Natural killer cell (primary cell): Measurements from ENCODE around the gene BICC1. TPM values are rescaled to one million over a fixed set of nuclear protein-coding genes. Genes with fewer than 3 reads are reported as not detected.

Source experiments
- ATAC-seq, 3 donors: fragments of 150-1000 bp in 2 of 3; fragments of 200-7000 bp in 1 of 3; cut with Tn5 transposase; 1 replicate in 1 of 3; 2 replicates in 2 of 3; pipeline ENCODE4 v1.10.0; 2021; ENCODE audit warnings: mild to moderate bottlenecking in 2 of 3, moderate library complexity in 2 of 3
- DNase-seq, 2 donors: peaks; one replicate each; pipeline versions ENCODE4 v3.0.0 to v3.0.0-alpha.2; 2013 to 2021; ENCODE audit warnings: mixed read lengths in 1 of 2
- H3K27ac ChIP-seq: one replicate; pipeline ENCODE4 v1.5.1; 2013; ENCODE audit warnings: mild to moderate bottlenecking, low read length
- H3K27me3 ChIP-seq: one replicate; pipeline ENCODE4 v1.6.1; 2013; ENCODE audit warnings: low read length; ENCODE audit not compliant: control insufficient read depth, insufficient read depth
- H3K36me3 ChIP-seq: one replicate; pipeline ENCODE4 v1.6.1; 2013; ENCODE audit warnings: low read length; ENCODE audit not compliant: control insufficient read depth, insufficient read depth
- H3K4me1 ChIP-seq: one replicate; pipeline ENCODE4 v1.6.1; 2013; ENCODE audit warnings: low read length; ENCODE audit not compliant: control insufficient read depth, insufficient read depth
- H3K4me3 ChIP-seq: one replicate; pipeline ENCODE4 v1.5.1; 2013; ENCODE audit warnings: low read length
- H3K9me3 ChIP-seq: one replicate; pipeline ENCODE4 v1.6.1; 2013; ENCODE audit warnings: low read length; ENCODE audit not compliant: control insufficient read depth, insufficient read depth
- H3K27ac Mint-ChIP-seq, 2 donors: one replicate each; pipeline ENCODE4 v1.8.0; 2022; ENCODE audit warnings: mild to moderate bottlenecking in 2 of 2, mixed read lengths in 2 of 2, moderate library complexity in 1 of 2
- H3K27me3 Mint-ChIP-seq, 2 donors: one replicate each; pipeline ENCODE4 v1.8.0; 2022; ENCODE audit warnings: low read depth in 2 of 2, mixed read lengths in 2 of 2
- H3K36me3 Mint-ChIP-seq: one replicate; pipeline ENCODE4 v1.8.0; 2022; ENCODE audit warnings: mixed read lengths
- H3K4me1 Mint-ChIP-seq, 2 donors: one replicate each; pipeline ENCODE4 v1.8.0; 2022; ENCODE audit warnings: mixed read lengths in 2 of 2
- H3K4me3 Mint-ChIP-seq: one replicate; pipeline ENCODE4 v1.8.0; 2022; ENCODE audit warnings: mild to moderate bottlenecking, moderate library complexity, mixed read lengths
- H3K9me3 Mint-ChIP-seq, 2 donors: one replicate each; pipeline ENCODE4 v1.8.0; 2022; ENCODE audit warnings: mixed read lengths in 2 of 2
- WGBS: methylation state at CpG from one replicate; pipeline ENCODE4 v1.1.7; 2013; ENCODE audit warnings: missing lambda C conversion rate; ENCODE audit not compliant: insufficient coverage; 5-methylcytosine and 5-hydroxymethylcytosine counted together
- intact Hi-C: fragments of 100-400 bp; cut with micrococcal nuclease; formaldehyde crosslinking; loops from one replicate; pipeline ENCODE4 v1.14.2; 2022
- total RNA-seq, 4 donors: library from RNA; stranded (reverse); fragments of 120-200 nt in 1 of 4; gene quantifications; one replicate each; pipeline versions ENCODE4 v1.2.3 to v1.2.4, GENCODE V29; 2013 to 2022
- TF ChIP-seq, protein P1 (sequence below): fragments of 200-600 bp; IDR thresholded peaks from one replicate; pipeline ENCODE4 v1.8.0; 2022; ENCODE audit warnings: antibody characterized with exemption

Gene BICC1
- total RNA-seq, 3 donors from 2014 or later (not counting 1 experiment from before 2014, with no cell fraction given): 0.14 TPM; not detected in 2

DNA sequence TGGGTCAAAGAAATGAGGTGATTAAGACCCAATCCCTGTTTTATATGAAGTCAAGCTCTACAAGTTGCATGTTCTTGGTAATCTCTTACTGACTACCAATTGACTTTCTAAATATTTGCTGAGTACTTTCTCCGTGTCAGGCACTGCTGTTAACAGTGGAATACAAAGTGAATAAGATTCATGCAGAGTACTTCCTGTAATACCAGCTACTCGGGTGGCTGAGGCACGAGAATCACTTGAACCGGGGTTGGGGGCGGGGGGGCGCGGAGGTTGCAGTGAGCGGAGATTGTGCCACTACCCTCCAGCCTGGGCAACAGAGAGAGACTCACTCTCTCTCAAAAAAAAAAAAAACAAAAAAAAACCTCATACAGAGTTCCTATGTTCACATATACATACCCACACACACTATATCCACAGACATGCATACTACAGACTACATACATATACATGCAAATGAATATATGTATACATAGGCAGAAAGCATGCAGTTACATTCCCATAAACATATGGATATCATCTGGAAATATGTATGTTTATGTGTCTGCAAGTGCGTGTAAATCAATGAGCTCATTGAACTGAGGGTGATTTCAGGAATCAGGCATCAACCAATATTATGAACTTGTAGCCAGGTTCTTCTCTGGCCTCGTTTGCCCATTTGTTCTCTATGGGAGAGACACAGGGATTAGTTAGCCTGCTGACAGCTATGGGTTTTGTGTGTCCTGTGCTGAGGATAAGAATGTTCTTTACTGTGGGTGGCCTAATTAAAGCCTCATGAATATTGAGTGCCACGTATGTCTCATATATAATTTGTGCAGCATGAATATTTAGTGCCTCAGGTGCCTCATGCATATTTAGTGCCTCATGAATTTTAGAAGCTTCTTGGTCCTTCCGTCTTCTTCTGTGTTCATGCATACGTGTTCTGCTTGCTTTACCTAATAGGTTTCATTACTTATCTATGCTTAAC is 73.9 kb downstream of the BICC1 start:
- WGBS: 52% methylated on average over 13 of the region's 13 CpGs
- Histone ChIP-seq H3K9me3 (no peaks in the 10 kb centered on the region), H3K27ac (no peak overlapping the region), H3K36me3 (no peaks in the 10 kb centered on the region), H3K4me1 (no peaks in the 10 kb centered on the region), H3K4me3 (no peak overlapping the region), H3K27me3 (no peaks in the 10 kb centered on the region)
- TF ChIP-seq, protein P1, sequence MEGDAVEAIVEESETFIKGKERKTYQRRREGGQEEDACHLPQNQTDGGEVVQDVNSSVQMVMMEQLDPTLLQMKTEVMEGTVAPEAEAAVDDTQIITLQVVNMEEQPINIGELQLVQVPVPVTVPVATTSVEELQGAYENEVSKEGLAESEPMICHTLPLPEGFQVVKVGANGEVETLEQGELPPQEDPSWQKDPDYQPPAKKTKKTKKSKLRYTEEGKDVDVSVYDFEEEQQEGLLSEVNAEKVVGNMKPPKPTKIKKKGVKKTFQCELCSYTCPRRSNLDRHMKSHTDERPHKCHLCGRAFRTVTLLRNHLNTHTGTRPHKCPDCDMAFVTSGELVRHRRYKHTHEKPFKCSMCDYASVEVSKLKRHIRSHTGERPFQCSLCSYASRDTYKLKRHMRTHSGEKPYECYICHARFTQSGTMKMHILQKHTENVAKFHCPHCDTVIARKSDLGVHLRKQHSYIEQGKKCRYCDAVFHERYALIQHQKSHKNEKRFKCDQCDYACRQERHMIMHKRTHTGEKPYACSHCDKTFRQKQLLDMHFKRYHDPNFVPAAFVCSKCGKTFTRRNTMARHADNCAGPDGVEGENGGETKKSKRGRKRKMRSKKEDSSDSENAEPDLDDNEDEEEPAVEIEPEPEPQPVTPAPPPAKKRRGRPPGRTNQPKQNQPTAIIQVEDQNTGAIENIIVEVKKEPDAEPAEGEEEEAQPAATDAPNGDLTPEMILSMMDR: no peak
- no peaks in the 10 kb centered on the region for H3K4me1 Mint-ChIP-seq
- ATAC-seq (no peak), DNase-seq (no peak)
- H3K27ac Mint-ChIP-seq: no peak overlapping the region
- peaks cover 0 to 3% of the 10 kb centered on the region in 2 donors for H3K27me3 Mint-ChIP-seq
- H3K9me3 Mint-ChIP-seq: peaks cover 2 to 9% of the 10 kb centered on the region in 2 donors
- intact Hi-C loops: no loop called here
- no peak overlapping the region for H3K4me3 Mint-ChIP-seq
- H3K36me3 Mint-ChIP-seq: no peaks in the 10 kb centered on the region

DNA sequence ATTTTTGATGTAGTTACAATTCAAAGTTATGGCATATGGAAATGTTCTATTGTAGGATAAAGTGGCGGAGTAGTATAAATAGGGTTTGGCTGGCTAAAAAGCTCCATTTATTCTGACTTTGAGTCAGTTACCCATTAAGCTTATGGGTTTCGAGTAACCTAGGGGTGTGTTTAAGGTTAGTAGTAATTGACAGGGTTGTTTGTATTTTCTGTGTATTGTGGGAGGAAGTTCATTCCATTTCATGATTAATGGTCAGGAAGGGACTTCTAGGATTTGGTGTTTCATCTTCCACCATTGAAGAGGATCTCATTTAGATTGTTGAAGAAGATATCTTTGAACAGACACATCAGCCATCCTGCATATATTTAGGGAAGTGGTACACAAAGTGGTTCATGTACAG is 75.0 kb downstream of the BICC1 start:
- H3K36me3 ChIP-seq: no peaks in the 10 kb centered on the region
- 94% methylated on average over 2 of the region's 2 CpGs for WGBS
- no peak for ATAC-seq
- H3K9me3 Mint-ChIP-seq: peaks cover 2 to 6% of the 10 kb centered on the region in 2 donors
- no peak for DNase-seq
- H3K4me3 ChIP-seq: no peak overlapping the region
- H3K27me3 Mint-ChIP-seq: peaks cover 0 to 3% of the 10 kb centered on the region in 2 donors
- no peaks in the 10 kb centered on the region for H3K27me3 ChIP-seq
- no peak overlapping the region for H3K27ac Mint-ChIP-seq
- H3K9me3 ChIP-seq: no peaks in the 10 kb centered on the region
- TF ChIP-seq, protein P1: no peak
- no peak overlapping the region for H3K4me3 Mint-ChIP-seq
- intact Hi-C loops: no loop called here
- H3K36me3 Mint-ChIP-seq: no peaks in the 10 kb centered on the region
- no peaks in the 10 kb centered on the region for H3K4me1 ChIP-seq
- H3K4me1 Mint-ChIP-seq: no peaks in the 10 kb centered on the region
- H3K27ac ChIP-seq: no peak overlapping the region

DNA sequence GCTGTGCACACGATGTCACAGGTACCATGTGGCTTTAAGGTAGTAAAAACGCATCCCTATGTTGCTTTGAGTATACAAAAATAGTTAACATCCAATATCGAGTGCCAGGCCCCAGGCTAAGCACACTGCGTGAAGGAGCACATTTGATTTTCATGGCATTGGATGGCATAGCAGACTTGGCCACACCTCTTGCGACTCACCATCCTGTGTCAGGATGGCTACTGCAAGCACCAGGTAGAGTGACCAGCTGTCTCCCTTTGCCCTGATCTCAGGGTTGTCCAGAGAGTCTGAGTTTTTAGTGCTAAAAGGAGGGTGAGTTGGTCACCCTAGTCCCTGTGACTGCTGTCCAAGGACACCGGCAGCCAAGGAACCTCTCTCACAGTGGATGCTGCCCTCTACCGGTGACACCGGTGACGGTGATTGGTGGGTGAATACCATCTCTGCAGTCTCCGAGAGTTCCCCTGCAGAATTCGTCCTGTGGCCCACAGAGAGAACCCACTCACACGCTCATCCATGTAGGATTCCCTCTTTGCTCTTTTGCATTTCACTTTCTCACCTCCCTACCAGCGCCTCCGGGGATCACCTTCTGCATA is 76.1 kb downstream of the BICC1 start:
- TF ChIP-seq, protein P1: no peak
- Histone ChIP-seq H3K4me1 (no peaks in the 10 kb centered on the region), H3K27me3 (no peaks in the 10 kb centered on the region), H3K9me3 (no peaks in the 10 kb centered on the region), H3K36me3 (no peaks in the 10 kb centered on the region), H3K27ac (no peak overlapping the region), H3K4me3 (no peak overlapping the region)
- Mint-ChIP-seq H3K4me1 (no peaks in the 10 kb centered on the region), H3K27ac (no peak overlapping the region), H3K27me3 (peaks cover 0 to 3% of the 10 kb centered on the region in 2 donors), H3K9me3 (peaks cover 0 to 3% of the 10 kb centered on the region in 2 donors), H3K36me3 (no peaks in the 10 kb centered on the region), H3K4me3 (no peak overlapping the region)
- intact Hi-C loops: no loop called here
- 95% methylated on average over 14 of the region's 14 CpGs for WGBS
- DNase-seq: no peak
- ATAC-seq: no peak
